ENCODE data around the gene FLT3.

FLT3 gene

DNA sequence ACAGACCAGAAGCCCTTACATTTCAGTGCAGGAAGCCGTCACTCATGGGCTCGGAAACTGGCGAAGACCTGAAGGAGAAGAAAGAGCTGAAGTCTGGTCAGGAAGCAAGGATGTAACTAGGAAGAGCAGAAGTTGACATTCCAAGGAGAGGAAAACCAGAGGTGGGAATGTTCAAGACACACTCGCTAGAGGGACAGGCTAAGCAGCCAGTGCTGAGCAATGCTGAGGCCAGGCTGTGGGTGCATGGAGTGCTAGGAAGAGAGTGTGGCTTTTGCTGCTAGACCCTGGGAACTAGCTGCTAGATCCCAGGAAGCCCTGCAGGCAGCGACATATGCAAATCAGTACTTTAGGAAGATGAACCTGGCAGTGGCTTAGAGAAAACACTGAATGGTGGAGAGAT is 99.8 kb downstream of the FLT3 start:
- Histone ChIP-seq H3K79me2 (ENCODE audit: insufficient read depth, low read length) (no peaks in the 10 kb centered on the region), H3K4me3 (ENCODE audit: insufficient read depth, low read length, poor library complexity, severe bottlenecking) (no peak overlapping the region), H3K9me3 (ENCODE audit: insufficient read depth, low read length) (no peaks in the 10 kb centered on the region), H4K20me1 (ENCODE audit: low read depth, low read length) (no peaks in the 10 kb centered on the region), H3K9ac (ENCODE audit: low read length) (no peak overlapping the region), H3K9me2 (replicated peaks; ENCODE audit: insufficient read depth, low read length) (no peaks in the 10 kb centered on the region), H2AFZ (ENCODE audit: low read depth, low read length, severe bottlenecking) (no peak overlapping the region), H3K36me3 (ENCODE audit: low read length) (no peaks in the 10 kb centered on the region), H3K27ac (ENCODE audit: low read depth, low read length) (no peak overlapping the region), H3K27me3 (ENCODE audit: low read length) (no peaks in the 10 kb centered on the region), H3K4me2 (ENCODE audit: low read depth, low read length, poor library complexity, severe bottlenecking) (no peak overlapping the region), H3F3A (ENCODE audit: insufficient read depth) (peaks cover 5% of the 10 kb centered on the region; the same call in 1 of the 2 replicates)
- no peak for TF ChIP-seq EZH2phosphoT487 (conservative IDR thresholded peaks at IDR 0.05; ENCODE audit: low read length)
- TF ChIP-seq, protein P1, sequence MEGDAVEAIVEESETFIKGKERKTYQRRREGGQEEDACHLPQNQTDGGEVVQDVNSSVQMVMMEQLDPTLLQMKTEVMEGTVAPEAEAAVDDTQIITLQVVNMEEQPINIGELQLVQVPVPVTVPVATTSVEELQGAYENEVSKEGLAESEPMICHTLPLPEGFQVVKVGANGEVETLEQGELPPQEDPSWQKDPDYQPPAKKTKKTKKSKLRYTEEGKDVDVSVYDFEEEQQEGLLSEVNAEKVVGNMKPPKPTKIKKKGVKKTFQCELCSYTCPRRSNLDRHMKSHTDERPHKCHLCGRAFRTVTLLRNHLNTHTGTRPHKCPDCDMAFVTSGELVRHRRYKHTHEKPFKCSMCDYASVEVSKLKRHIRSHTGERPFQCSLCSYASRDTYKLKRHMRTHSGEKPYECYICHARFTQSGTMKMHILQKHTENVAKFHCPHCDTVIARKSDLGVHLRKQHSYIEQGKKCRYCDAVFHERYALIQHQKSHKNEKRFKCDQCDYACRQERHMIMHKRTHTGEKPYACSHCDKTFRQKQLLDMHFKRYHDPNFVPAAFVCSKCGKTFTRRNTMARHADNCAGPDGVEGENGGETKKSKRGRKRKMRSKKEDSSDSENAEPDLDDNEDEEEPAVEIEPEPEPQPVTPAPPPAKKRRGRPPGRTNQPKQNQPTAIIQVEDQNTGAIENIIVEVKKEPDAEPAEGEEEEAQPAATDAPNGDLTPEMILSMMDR (IDR thresholded peaks at IDR 0.05; ENCODE audit: insufficient read depth, low read length, poor library complexity, severe bottlenecking) = no peak

DNA sequence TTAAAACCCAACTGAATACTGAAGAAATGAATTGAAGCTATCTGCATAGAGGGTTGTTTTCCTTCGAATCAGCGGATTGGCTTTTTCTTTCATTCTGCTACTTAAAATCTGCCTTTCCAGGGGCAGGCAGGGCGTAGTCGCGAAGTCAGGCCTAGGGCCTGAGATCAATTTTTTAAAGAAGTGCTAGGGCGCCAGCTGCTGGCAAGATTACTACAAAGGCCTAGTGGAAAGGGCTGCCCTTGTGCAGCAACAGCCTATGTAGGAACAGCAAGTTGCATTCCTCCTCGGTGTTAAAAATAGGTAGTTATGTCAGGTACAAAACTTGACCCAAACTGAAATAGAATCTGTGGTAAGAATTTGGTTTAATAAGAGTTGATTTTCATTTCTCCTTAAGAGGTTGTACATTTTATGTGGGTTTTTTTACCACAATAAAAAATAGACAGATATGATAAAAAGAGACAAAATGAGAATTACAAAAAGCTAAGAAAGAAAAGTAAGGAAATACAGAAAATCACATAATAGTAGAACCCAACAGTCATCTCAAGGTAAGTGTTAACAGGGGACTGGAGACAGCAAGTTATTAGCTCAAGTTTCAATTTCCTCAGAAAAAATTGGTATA is 102.4 kb downstream of the FLT3 start:
- Histone ChIP-seq H3K36me3 (ENCODE audit: low read length) (no peaks in the 10 kb centered on the region), H3K79me2 (ENCODE audit: insufficient read depth, low read length) (no peaks in the 10 kb centered on the region), H2AFZ (ENCODE audit: low read depth, low read length, severe bottlenecking) (no peak overlapping the region), H3K27ac (ENCODE audit: low read depth, low read length) (peak overlapping the region; percentile 27), H3K9ac (ENCODE audit: low read length) (no peak overlapping the region), H3F3A (ENCODE audit: insufficient read depth) (peaks cover 5% of the 10 kb centered on the region; the same call in 1 of the 2 replicates), H4K20me1 (ENCODE audit: low read depth, low read length) (no peaks in the 10 kb centered on the region), H3K4me2 (ENCODE audit: low read depth, low read length, poor library complexity, severe bottlenecking) (no peak overlapping the region), H3K4me3 (ENCODE audit: insufficient read depth, low read length, poor library complexity, severe bottlenecking) (no peak overlapping the region), H3K27me3 (ENCODE audit: low read length) (no peaks in the 10 kb centered on the region), H3K9me3 (ENCODE audit: insufficient read depth, low read length) (no peaks in the 10 kb centered on the region), H3K9me2 (replicated peaks; ENCODE audit: insufficient read depth, low read length) (no peaks in the 10 kb centered on the region)
- TF ChIP-seq EZH2phosphoT487 (conservative IDR thresholded peaks at IDR 0.05; ENCODE audit: low read length) = no peak
- TF ChIP-seq, protein P1 (IDR thresholded peaks at IDR 0.05; ENCODE audit: insufficient read depth, low read length, poor library complexity, severe bottlenecking) = peak; percentile 51

DNA sequence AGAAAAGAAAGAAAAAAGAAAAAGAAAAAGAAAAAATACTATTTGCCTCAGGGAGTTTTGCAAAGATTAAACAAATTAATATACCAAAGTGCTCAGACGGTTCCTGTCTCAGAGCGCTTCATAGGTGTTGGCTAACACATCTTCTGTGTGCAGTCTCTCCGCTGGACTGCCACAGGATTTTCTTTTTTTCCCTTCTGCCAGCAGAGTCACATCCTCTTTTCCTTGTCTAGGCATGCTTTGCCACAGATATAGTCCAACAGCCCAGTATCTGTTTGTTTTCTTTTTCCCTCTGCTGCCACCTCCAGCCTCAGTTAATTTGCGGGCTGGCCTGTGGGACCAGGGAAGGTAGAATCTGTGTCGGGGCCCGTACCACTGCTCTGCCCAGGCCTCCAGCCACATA is 108.5 kb downstream of the FLT3 start:
- no peaks in the 10 kb centered on the region for H3K9me3 ChIP-seq (ENCODE audit: insufficient read depth, low read length)
- no peak overlapping the region for H3K9ac ChIP-seq (ENCODE audit: low read length)
- H3K9me2 ChIP-seq (replicated peaks; ENCODE audit: insufficient read depth, low read length) = no peaks in the 10 kb centered on the region
- H3K4me2 ChIP-seq (ENCODE audit: low read depth, low read length, poor library complexity, severe bottlenecking) = no peak overlapping the region
- TF ChIP-seq, protein P1 (IDR thresholded peaks at IDR 0.05; ENCODE audit: insufficient read depth, low read length, poor library complexity, severe bottlenecking) = no peak
- no peak for TF ChIP-seq EZH2phosphoT487 (conservative IDR thresholded peaks at IDR 0.05; ENCODE audit: low read length)
- H3F3A ChIP-seq (ENCODE audit: insufficient read depth) = no peaks in the 10 kb centered on the region
- H4K20me1 ChIP-seq (ENCODE audit: low read depth, low read length) = no peaks in the 10 kb centered on the region
- H3K27me3 ChIP-seq (ENCODE audit: low read length) = no peaks in the 10 kb centered on the region
- H3K4me3 ChIP-seq (ENCODE audit: insufficient read depth, low read length, poor library complexity, severe bottlenecking) = no peak overlapping the region
- no peak overlapping the region for H2AFZ ChIP-seq (ENCODE audit: low read depth, low read length, severe bottlenecking)
- H3K27ac ChIP-seq (ENCODE audit: low read depth, low read length) = no peak overlapping the region
- H3K36me3 ChIP-seq (ENCODE audit: low read length) = no peaks in the 10 kb centered on the region
- H3K79me2 ChIP-seq (ENCODE audit: insufficient read depth, low read length) = no peaks in the 10 kb centered on the region
